Bronchial epithelial cell (primary cell): ENCODE measurements around the gene SMYD1. TPM values are rescaled to one million over a fixed set of nuclear protein-coding genes. Genes with fewer than 3 reads are reported as not detected.

Source experiments
- DNase-seq: peaks from one replicate; pipeline ENCODE4 v3.0.0-alpha.2; 2010; ENCODE audit warnings: low read depth
- FAIRE-seq: peaks from 2 replicates; lab custom pipeline; 2011; peaks lifted over from hg19 to GRCh38; lab: Jason Lieb, UNC
- H3K27me3 ChIP-seq: 2 replicates; pipeline ENCODE4 v1.5.1; 2011; ENCODE audit warnings: low read length; ENCODE audit not compliant: control insufficient read depth, insufficient read depth
- H3K36me3 ChIP-seq: 2 replicates; pipeline ENCODE4 v1.5.1; 2011; ENCODE audit warnings: low read length; ENCODE audit not compliant: control insufficient read depth, insufficient read depth
- H3K4me3 ChIP-seq: 2 replicates; pipeline ENCODE4 v1.5.1; 2011; ENCODE audit warnings: mild to moderate bottlenecking, low read depth, low read length, control low read depth
- CTCF ChIP-seq: IDR thresholded peaks from 2 replicates; pipeline ENCODE4 v1.5.1; 2011; ENCODE audit warnings: mild to moderate bottlenecking, moderate library complexity, low read length, control low read depth, inconsistent platforms; ENCODE audit not compliant: insufficient read depth, severe bottlenecking
- total RNA-seq: library from RNA; depleted of rRNA; stranded (reverse); fragments of >200 nt; gene quantifications from 2 replicates; pipeline ENCODE4 v1.2.1, GENCODE V29; 2014

SMYD1 gene
- total RNA-seq, 1 donor from 2014 or later = not detected

- Histone ChIP-seq H3K27me3 (no peaks in the 10 kb centered on the region), H3K36me3 (no peaks in the 10 kb centered on the region), H3K4me3 (no peak overlapping the region)
- FAIRE-seq (no peak), DNase-seq (no peak)
- TF ChIP-seq CTCF = no peak
Observed at GRCh38 chr2:88144271-88144670, 76.6 kb downstream of the SMYD1 start.

GRCh38 chr2:88144914-88145497 is 77.4 kb downstream of the SMYD1 start:
- FAIRE-seq = no peak
- no peak for TF ChIP-seq CTCF
- no peak for DNase-seq
- Histone ChIP-seq H3K36me3 (no peaks in the 10 kb centered on the region), H3K4me3 (no peak overlapping the region), H3K27me3 (no peaks in the 10 kb centered on the region)

- no peak overlapping the region for H3K4me3 ChIP-seq
- DNase-seq (no peak), FAIRE-seq (no peak)
- no peaks in the 10 kb centered on the region for H3K36me3 ChIP-seq
- no peak for TF ChIP-seq CTCF
- H3K27me3 ChIP-seq = no peaks in the 10 kb centered on the region
Observed at GRCh38 chr2:88146590-88146989, 79.0 kb downstream of the SMYD1 start.

GRCh38 chr2:88147145-88147544 is 79.5 kb downstream of the SMYD1 start:
- H3K36me3 ChIP-seq = no peaks in the 10 kb centered on the region
- DNase-seq = no peak
- no peak for FAIRE-seq
- H3K4me3 ChIP-seq = no peak overlapping the region
- no peaks in the 10 kb centered on the region for H3K27me3 ChIP-seq
- no peak for TF ChIP-seq CTCF

GRCh38 chr2:88148929-88149438 is 81.4 kb downstream of the SMYD1 start:
- no peak for FAIRE-seq
- no peaks in the 10 kb centered on the region for H3K27me3 ChIP-seq
- no peak for DNase-seq
- no peak overlapping the region for H3K4me3 ChIP-seq
- no peaks in the 10 kb centered on the region for H3K36me3 ChIP-seq
- no peak for TF ChIP-seq CTCF

- Histone ChIP-seq H3K4me3 (no peak overlapping the region), H3K27me3 (no peaks in the 10 kb centered on the region), H3K36me3 (no peaks in the 10 kb centered on the region)
- no peak for TF ChIP-seq CTCF
- DNase-seq (no peak), FAIRE-seq (no peak)
Observed at GRCh38 chr2:88159481-88159880, 91.9 kb downstream of the SMYD1 start.
